ENCODE data around the gene SMOC1. TPM values are rescaled to one million over a fixed set of nuclear protein-coding genes. Genes with fewer than 3 reads are reported as not detected.

SMOC1 gene
- total and polyA plus RNA-seq, 9 of the 15 experiments (the other 6 are each of a cell fraction or from before 2014, with no cell fraction given), result 0.04 TPM; not detected in 8

DNA sequence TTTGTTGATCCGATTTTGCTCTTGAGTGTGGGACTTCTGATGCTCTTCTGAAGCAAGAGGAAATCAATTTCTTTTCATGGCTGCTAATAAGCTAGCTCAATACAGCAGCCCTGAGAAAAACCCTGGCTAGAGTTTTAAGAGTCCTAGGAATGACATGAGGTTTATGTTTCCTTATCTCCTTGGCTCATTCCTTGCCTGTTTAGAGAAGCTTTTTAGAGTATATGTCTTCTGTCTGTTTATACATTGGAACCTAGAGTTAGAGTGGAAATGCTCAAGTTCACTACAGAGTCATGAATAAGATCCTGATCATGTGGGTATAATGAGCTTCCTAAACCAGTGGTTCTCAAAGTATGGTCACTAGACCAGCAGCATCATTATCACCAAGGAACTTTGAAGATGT lies 34.5 kb downstream of the SMOC1 start (continued):
- TF ChIP-seq, protein P1, sequence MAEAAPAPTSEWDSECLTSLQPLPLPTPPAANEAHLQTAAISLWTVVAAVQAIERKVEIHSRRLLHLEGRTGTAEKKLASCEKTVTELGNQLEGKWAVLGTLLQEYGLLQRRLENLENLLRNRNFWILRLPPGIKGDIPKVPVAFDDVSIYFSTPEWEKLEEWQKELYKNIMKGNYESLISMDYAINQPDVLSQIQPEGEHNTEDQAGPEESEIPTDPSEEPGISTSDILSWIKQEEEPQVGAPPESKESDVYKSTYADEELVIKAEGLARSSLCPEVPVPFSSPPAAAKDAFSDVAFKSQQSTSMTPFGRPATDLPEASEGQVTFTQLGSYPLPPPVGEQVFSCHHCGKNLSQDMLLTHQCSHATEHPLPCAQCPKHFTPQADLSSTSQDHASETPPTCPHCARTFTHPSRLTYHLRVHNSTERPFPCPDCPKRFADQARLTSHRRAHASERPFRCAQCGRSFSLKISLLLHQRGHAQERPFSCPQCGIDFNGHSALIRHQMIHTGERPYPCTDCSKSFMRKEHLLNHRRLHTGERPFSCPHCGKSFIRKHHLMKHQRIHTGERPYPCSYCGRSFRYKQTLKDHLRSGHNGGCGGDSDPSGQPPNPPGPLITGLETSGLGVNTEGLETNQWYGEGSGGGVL (CRISPR knock-in tag; IDR thresholded peaks at IDR 0.05), result no peak

DNA sequence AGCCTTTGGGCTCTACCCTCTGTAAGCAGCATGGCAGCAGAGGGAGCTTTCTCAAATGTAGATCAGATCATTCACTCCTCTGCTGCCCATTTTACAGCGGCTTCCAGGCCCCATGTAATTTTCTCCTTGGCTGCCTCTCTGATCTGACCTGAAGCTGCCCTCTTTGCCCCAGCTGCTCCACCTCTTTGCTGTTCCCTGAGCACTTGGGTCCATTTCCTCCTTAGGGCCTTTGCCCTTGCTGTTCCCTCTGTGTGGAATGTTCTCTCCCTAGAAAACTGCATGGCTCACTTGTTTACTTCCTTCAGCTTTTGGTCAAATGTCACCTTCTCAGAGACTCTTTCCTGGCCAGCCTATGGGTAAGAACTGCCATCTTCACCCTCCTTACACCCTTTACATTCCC lies 37.2 kb downstream of the SMOC1 start:
- Histone ChIP-seq H3K4me2 (ENCODE audit: insufficient read depth, low read length) (no peak overlapping the region), H3K4me1 (replicated peaks in 1 of 2; ENCODE audit: control insufficient read depth in 2 of 2, insufficient read depth in 2 of 2, low read length in 2 of 2) (no peaks in the 10 kb centered on the region), H2AFZ (ENCODE audit: low read depth, low read length) (no peak overlapping the region), H3K27ac (ENCODE audit: extremely low read depth, low read depth, low read length) (no peak overlapping the region), H3K79me2 (ENCODE audit: control insufficient read depth, insufficient read depth, low read length) (no peaks in the 10 kb centered on the region), H3K9me3 (replicated peaks; ENCODE audit: control insufficient read depth, insufficient read depth, low read depth, low read length) (no peaks in the 10 kb centered on the region), H4K20me1 (replicated peaks; ENCODE audit: control insufficient read depth, insufficient read depth, low read length) (no peaks in the 10 kb centered on the region), H3K36me3 (ENCODE audit: control insufficient read depth, insufficient read depth, low read length) (no peaks in the 10 kb centered on the region), H3K9me1 (ENCODE audit: control insufficient read depth, insufficient read depth, low read length) (no peaks in the 10 kb centered on the region), H3K9ac (ENCODE audit: insufficient read depth in 1 of 2, low read depth in 2 of 2, low read length in 2 of 2) (no peak overlapping the region), H3K4me3 (no peak overlapping the region), H3K27me3 (ENCODE audit: control insufficient read depth in 2 of 2, insufficient read depth in 2 of 2, low read length in 2 of 2) (no peaks in the 10 kb centered on the region; a peak in 1 of 5 replicates)
- BruUV-seq (replicated peaks), result no TSS peak
- ATAC-seq (no peak), DNase-seq (ENCODE audit: extremely low read depth in 1 of 4, low spot score in 3 of 4) (no peak), FAIRE-seq (no peak)
- in situ Hi-C loops (cut with MboI) (no loop called here), intact Hi-C loops (cut with micrococcal nuclease) (no loop called here)
- ChIA-PET CTCF (ENCODE audit: low intra/inter-chr PET ratio) (no interaction called here), POLR2A (no interaction called here)
- WGBS (ENCODE audit: insufficient coverage, low coverage, missing lambda C conversion rate), result no CpG with 5 or more reads among the region's 1 CpG
- TF ChIP-seq MAFK (IDR thresholded peaks at IDR 0.05; ENCODE audit: low read length) (no peak), SMC3 (conservative IDR thresholded peaks at IDR 0.05; ENCODE audit: insufficient read depth, low read depth, low read length) (no peak), PHF21A (IDR thresholded peaks at IDR 0.05; ENCODE audit: borderline replicate concordance, low read depth) (no peak), MECOM (CRISPR knock-in tag; IDR thresholded peaks at IDR 0.05) (no peak), ZBTB17 (CRISPR knock-in tag; IDR thresholded peaks at IDR 0.05) (no peak), HNRNPLL (IDR thresholded peaks at IDR 0.05; ENCODE audit: low read depth, low read length, poor library complexity, severe bottlenecking) (no peak), CC2D1A (IDR thresholded peaks at IDR 0.05) (no peak)
- TF ChIP-seq, protein P2, sequence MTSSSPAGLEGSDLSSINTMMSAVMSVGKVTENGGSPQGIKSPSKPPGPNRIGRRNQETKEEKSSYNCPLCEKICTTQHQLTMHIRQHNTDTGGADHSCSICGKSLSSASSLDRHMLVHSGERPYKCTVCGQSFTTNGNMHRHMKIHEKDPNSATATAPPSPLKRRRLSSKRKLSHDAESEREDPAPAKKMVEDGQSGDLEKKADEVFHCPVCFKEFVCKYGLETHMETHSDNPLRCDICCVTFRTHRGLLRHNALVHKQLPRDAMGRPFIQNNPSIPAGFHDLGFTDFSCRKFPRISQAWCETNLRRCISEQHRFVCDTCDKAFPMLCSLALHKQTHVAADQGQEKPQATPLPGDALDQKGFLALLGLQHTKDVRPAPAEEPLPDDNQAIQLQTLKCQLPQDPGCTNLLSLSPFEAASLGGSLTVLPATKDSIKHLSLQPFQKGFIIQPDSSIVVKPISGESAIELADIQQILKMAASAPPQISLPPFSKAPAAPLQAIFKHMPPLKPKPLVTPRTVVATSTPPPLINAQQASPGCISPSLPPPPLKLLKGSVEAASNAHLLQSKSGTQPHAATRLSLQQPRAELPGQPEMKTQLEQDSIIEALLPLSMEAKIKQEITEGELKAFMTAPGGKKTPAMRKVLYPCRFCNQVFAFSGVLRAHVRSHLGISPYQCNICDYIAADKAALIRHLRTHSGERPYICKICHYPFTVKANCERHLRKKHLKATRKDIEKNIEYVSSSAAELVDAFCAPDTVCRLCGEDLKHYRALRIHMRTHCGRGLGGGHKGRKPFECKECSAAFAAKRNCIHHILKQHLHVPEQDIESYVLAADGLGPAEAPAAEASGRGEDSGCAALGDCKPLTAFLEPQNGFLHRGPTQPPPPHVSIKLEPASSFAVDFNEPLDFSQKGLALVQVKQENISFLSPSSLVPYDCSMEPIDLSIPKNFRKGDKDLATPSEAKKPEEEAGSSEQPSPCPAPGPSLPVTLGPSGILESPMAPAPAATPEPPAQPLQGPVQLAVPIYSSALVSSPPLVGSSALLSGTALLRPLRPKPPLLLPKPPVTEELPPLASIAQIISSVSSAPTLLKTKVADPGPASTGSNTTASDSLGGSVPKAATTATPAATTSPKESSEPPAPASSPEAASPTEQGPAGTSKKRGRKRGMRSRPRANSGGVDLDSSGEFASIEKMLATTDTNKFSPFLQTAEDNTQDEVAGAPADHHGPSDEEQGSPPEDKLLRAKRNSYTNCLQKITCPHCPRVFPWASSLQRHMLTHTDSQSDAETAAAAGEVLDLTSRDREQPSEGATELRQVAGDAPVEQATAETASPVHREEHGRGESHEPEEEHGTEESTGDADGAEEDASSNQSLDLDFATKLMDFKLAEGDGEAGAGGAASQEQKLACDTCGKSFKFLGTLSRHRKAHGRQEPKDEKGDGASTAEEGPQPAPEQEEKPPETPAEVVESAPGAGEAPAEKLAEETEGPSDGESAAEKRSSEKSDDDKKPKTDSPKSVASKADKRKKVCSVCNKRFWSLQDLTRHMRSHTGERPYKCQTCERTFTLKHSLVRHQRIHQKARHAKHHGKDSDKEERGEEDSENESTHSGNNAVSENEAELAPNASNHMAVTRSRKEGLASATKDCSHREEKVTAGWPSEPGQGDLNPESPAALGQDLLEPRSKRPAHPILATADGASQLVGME (CRISPR knock-in tag; IDR thresholded peaks at IDR 0.05), result no peak
- TF ChIP-seq, protein P3, sequence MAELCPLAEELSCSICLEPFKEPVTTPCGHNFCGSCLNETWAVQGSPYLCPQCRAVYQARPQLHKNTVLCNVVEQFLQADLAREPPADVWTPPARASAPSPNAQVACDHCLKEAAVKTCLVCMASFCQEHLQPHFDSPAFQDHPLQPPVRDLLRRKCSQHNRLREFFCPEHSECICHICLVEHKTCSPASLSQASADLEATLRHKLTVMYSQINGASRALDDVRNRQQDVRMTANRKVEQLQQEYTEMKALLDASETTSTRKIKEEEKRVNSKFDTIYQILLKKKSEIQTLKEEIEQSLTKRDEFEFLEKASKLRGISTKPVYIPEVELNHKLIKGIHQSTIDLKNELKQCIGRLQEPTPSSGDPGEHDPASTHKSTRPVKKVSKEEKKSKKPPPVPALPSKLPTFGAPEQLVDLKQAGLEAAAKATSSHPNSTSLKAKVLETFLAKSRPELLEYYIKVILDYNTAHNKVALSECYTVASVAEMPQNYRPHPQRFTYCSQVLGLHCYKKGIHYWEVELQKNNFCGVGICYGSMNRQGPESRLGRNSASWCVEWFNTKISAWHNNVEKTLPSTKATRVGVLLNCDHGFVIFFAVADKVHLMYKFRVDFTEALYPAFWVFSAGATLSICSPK (IDR thresholded peaks at IDR 0.05; ENCODE audit: borderline replicate concordance), result no peak
- TF ChIP-seq, protein P4, sequence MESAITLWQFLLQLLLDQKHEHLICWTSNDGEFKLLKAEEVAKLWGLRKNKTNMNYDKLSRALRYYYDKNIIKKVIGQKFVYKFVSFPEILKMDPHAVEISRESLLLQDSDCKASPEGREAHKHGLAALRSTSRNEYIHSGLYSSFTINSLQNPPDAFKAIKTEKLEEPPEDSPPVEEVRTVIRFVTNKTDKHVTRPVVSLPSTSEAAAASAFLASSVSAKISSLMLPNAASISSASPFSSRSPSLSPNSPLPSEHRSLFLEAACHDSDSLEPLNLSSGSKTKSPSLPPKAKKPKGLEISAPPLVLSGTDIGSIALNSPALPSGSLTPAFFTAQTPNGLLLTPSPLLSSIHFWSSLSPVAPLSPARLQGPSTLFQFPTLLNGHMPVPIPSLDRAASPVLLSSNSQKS (CRISPR knock-in tag; IDR thresholded peaks at IDR 0.05), result no peak
